ENCODE measurements around the gene LBX2. TPM values are rescaled to one million over a fixed set of nuclear protein-coding genes. Genes with fewer than 3 reads are reported as not detected.
A peak's percentile ranks its signal among the peaks of the same experiment; 100 is the strongest.

Gene LBX2
- polyA plus RNA-seq, 1 of the 3 experiments (the other 2 are of a cell fraction): 0.03 TPM

GRCh38 chr2:74457549-74458131 lies 41.8 kb downstream of the LBX2 start (continued):
- TF ChIP-seq CTCF (IDR thresholded peaks at IDR 0.05): no peak

GRCh38 chr2:74457129-74457548 lies 42.3 kb downstream of the LBX2 start:
- no peaks in the 10 kb centered on the region for H3K9me3 ChIP-seq
- no peaks in the 10 kb centered on the region for H4K20me1 ChIP-seq (ENCODE audit: insufficient read depth)
- peaks cover 14 to 31% of the 10 kb centered on the region in 2 experiments; a peak in 3 of 4 replicates for H3K4me1 ChIP-seq (ENCODE audit: control insufficient read depth in 1 of 2, insufficient read depth in 2 of 2, low read depth in 1 of 2, low read length in 1 of 2)
- POLR2A ChIA-PET: interaction anchor here (0.7 to 5.9 kb wide), 8 partner anchors 8 to 56 kb away, joined by 3 to 60 read pairs (median 10); partner anchors contain the start of genes C2orf81, CCDC142, MOGS and MRPL53
- CTCF ChIA-PET: interaction anchor here (0.5 to 2.8 kb wide), 9 partner anchors 10 to 720 kb away, joined by 3 to 10 read pairs (median 4); partner anchors contain the start of genes CCDC142, PCGF1, TPRKB and TTC31
- DNase-seq: no peak
- 0 out of 2 replicates have a peak overlapping the region, but pooled peaks have one; percentile 27 for H2AFZ ChIP-seq (ENCODE audit: low read depth)
- H3F3A ChIP-seq (replicated peaks; ENCODE audit: insufficient read depth): peaks cover 13% of the 10 kb centered on the region
- H3K4me3 ChIP-seq (ENCODE audit: low read depth in 2 of 2, low read length in 1 of 2): peak overlapping the region; percentile 68 to 70
- no peaks in the 10 kb centered on the region for H3K27me3 ChIP-seq (ENCODE audit: insufficient read depth)
- H3K9me2 ChIP-seq: no peaks in the 10 kb centered on the region
- peaks cover 0 to 22% of the 10 kb centered on the region in 2 experiments for H3K36me3 ChIP-seq (replicated peaks in 1 of 2; ENCODE audit: control insufficient read depth in 1 of 2, insufficient read depth in 2 of 2, low read length in 1 of 2)
- H3K79me2 ChIP-seq (ENCODE audit: insufficient read depth): peaks cover 29% of the 10 kb centered on the region
- 6% methylated on average over 17 of the region's 27 CpGs for WGBS (ENCODE audit: low lambda C conversion rate)
- peak overlapping the region; percentile 95 for H3K4me2 ChIP-seq
- TF ChIP-seq ELF1 (IDR thresholded peaks at IDR 0.05) (no peak), MXI1 (IDR thresholded peaks at IDR 0.05; ENCODE audit: low read depth, low read length) (peak; percentile 30; the same call in 1 of the 2 replicates), REST (IDR thresholded peaks at IDR 0.05; ENCODE audit: low read depth, low read length) (0 out of 2 replicates have a peak, but pooled peaks have one; percentile 7), TAF1 (IDR thresholded peaks at IDR 0.05; ENCODE audit: borderline replicate concordance, low read depth, low read length) (0 out of 2 replicates have a peak, but pooled peaks have one; percentile 16), FOXJ3 (CRISPR knock-in tag; IDR thresholded peaks at IDR 0.05) (no peak), YY1 (IDR thresholded peaks at IDR 0.05; ENCODE audit: low read depth) (0 out of 2 replicates have a peak, but pooled peaks have one; percentile 4)
- H3K9ac ChIP-seq: peak overlapping the region; percentile 44; the same call in 1 of the 2 replicates
- H3K27ac ChIP-seq (ENCODE audit: low read depth in 2 of 2, low read length in 1 of 2): peak overlapping the region; percentile 69 to 99; a peak in 3 of 4 replicates
